Ovary (tissue), 3 donors: ENCODE results near the gene FGF12.

Experiments
- EP300 ChIP-seq: sonication (generic); formaldehyde crosslinking; IDR thresholded peaks from one replicate; pipeline ENCODE4 v1.6.1; 2017; ENCODE audit warnings: antibody characterized with exemption
- TF ChIP-seq, protein P1 (sequence below), 3 donors: fragments of 450-650 bp in 2 of 3; fragments of 200-600 bp in 1 of 3; IDR thresholded peaks; one replicate each; pipeline versions ENCODE4 v1.5.1 to v1.8.0; 2016 to 2022; ENCODE audit warnings: antibody characterized with exemption in 3 of 3, mild to moderate bottlenecking in 1 of 3
- donor health status: DM: no; HTN: no; CAD: no.

GRCh38 chr3:192331749-192332385 lies 395.5 kb downstream of the FGF12 start:
- TF ChIP-seq, protein P1, sequence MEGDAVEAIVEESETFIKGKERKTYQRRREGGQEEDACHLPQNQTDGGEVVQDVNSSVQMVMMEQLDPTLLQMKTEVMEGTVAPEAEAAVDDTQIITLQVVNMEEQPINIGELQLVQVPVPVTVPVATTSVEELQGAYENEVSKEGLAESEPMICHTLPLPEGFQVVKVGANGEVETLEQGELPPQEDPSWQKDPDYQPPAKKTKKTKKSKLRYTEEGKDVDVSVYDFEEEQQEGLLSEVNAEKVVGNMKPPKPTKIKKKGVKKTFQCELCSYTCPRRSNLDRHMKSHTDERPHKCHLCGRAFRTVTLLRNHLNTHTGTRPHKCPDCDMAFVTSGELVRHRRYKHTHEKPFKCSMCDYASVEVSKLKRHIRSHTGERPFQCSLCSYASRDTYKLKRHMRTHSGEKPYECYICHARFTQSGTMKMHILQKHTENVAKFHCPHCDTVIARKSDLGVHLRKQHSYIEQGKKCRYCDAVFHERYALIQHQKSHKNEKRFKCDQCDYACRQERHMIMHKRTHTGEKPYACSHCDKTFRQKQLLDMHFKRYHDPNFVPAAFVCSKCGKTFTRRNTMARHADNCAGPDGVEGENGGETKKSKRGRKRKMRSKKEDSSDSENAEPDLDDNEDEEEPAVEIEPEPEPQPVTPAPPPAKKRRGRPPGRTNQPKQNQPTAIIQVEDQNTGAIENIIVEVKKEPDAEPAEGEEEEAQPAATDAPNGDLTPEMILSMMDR (IDR thresholded peaks at IDR 0.05): no peak
- TF ChIP-seq EP300: no peak
